K562 (cell line): ENCODE results near the gene SRCIN1. TPM values are rescaled to one million over a fixed set of nuclear protein-coding genes. Genes with fewer than 3 reads are reported as not detected.

Experiments used
- ATAC-seq: fragments of 200-7000 bp; cut with Tn5 transposase; 3 replicates; pipeline ENCODE4 v1.9.1; 2020; ENCODE audit warnings: moderate library complexity
- BruUV-seq: library from RNA; stranded (reverse); fragments of 400-500 nt; replicated peaks from 2 replicates; lab custom pipeline; 2021; lab: Mats Ljungman, UMichigan
- CTCF ChIA-PET: fragments of 300-600 bp; formaldehyde crosslinking; extraction: SDS; loops from one replicate; lab custom pipeline; 2021; ENCODE audit warnings: low intra/inter-chr PET ratio; lab: Yijun Ruan, JAX
- POLR2A ChIA-PET: fragments of 300-600, 350-650 bp; sonication (Branson Sonifier 250); formaldehyde crosslinking; extraction: SDS; loops from one replicate; lab custom pipeline; 2021; ENCODE audit warnings: antibody characterized with exemption, inconsistent platforms; lab: Yijun Ruan, JAX
- DNase-seq, 4 experiments: peaks; one replicate each; pipeline versions ENCODE4 v3.0.0 to v3.0.0-alpha.2; 2011 to 2018; ENCODE audit warnings: low spot score in 3 of 4, mixed read lengths in 3 of 4; ENCODE audit errors: extremely low read depth in 1 of 4
- FAIRE-seq: peaks from 2 replicates; lab custom pipeline; 2011; peaks lifted over from hg19 to GRCh38; lab: Jason Lieb, UNC
- H2AFZ ChIP-seq: 2 replicates; pipeline ENCODE4 v1.6.0; 2011; ENCODE audit warnings: low read depth, low read length, control low read depth, inconsistent platforms
- H3K27ac ChIP-seq: fragments of 200-600 bp; 3 replicates; pipeline ENCODE4 v1.8.0; 2011; ENCODE audit warnings: low read depth, mild to moderate bottlenecking, control low read depth, inconsistent platforms, low read length, moderate library complexity, mixed read lengths; ENCODE audit errors: extremely low read depth
- H3K27me3 ChIP-seq, 2 experiments: fragments of 300-600 bp in 1 of 2; 2 replicates in 1 of 2; 3 replicates in 1 of 2; pipeline versions ENCODE4 v1.6.0 to v1.8.0; 2011; ENCODE audit warnings: inconsistent platforms in 2 of 2, low read length in 2 of 2, mild to moderate bottlenecking in 1 of 2, mixed read lengths in 1 of 2, moderate library complexity in 1 of 2; ENCODE audit not compliant: control insufficient read depth in 2 of 2, insufficient read depth in 2 of 2
- H3K36me3 ChIP-seq: fragments of 300-600 bp; 3 replicates; pipeline ENCODE4 v1.8.0; 2011; ENCODE audit warnings: mild to moderate bottlenecking, low read length, inconsistent platforms; ENCODE audit not compliant: control insufficient read depth, insufficient read depth
- H3K4me1 ChIP-seq, 2 experiments: fragments of 200-600 bp in 1 of 2; replicated peaks in 1 of 2; 2 replicates in 1 of 2; 3 replicates in 1 of 2; pipeline versions ENCODE4 v1.5.1 to v1.8.0; 2011; ENCODE audit warnings: inconsistent platforms in 2 of 2, low read length in 2 of 2, mild to moderate bottlenecking in 1 of 2, mixed read lengths in 1 of 2, moderate library complexity in 1 of 2; ENCODE audit not compliant: control insufficient read depth in 2 of 2, insufficient read depth in 2 of 2
- H3K4me2 ChIP-seq: 2 replicates; pipeline ENCODE4 v1.6.1; 2011; ENCODE audit warnings: low read length, control low read depth, inconsistent platforms, mixed read lengths; ENCODE audit not compliant: insufficient read depth
- H3K4me3 ChIP-seq: fragments of 200-600 bp; sonication (generic), shearing (Covaris generic); 2 replicates; pipeline ENCODE4 v1.5.1; 2016; ENCODE audit warnings: control low read depth, inconsistent platforms
- H3K79me2 ChIP-seq: fragments of 200-600 bp; 3 replicates; pipeline ENCODE4 v1.8.0; 2011; ENCODE audit warnings: low read length, inconsistent platforms; ENCODE audit not compliant: control insufficient read depth, insufficient read depth
- H3K9ac ChIP-seq, 2 experiments: 2 replicates each; pipeline versions ENCODE4 v1.6.0 to v1.6.1; 2011; ENCODE audit warnings: low read depth in 2 of 2, low read length in 2 of 2, control low read depth in 1 of 2, inconsistent platforms in 1 of 2, mild to moderate bottlenecking in 1 of 2, mixed read lengths in 1 of 2; ENCODE audit not compliant: insufficient read depth in 1 of 2
- H3K9me1 ChIP-seq: one replicate; pipeline ENCODE4 v1.6.0; 2011; ENCODE audit warnings: inconsistent platforms, mild to moderate bottlenecking, low read length, moderate library complexity; ENCODE audit not compliant: control insufficient read depth, insufficient read depth
- H3K9me3 ChIP-seq: replicated peaks from 2 replicates; pipeline ENCODE4 v1.5.1; 2011; ENCODE audit warnings: low read depth, low read length, inconsistent platforms; ENCODE audit not compliant: control insufficient read depth, insufficient read depth
- H4K20me1 ChIP-seq: replicated peaks from 2 replicates; pipeline ENCODE4 v1.6.1; 2011; ENCODE audit warnings: low read length, inconsistent platforms, mixed read lengths; ENCODE audit not compliant: control insufficient read depth, insufficient read depth
- GABPB1 ChIP-seq: sonication (generic); formaldehyde crosslinking; IDR thresholded peaks from 2 replicates; pipeline ENCODE4 v1.8.0; 2022; ENCODE audit warnings: mild to moderate bottlenecking, missing genetic modification reagents
- HMG20B ChIP-seq: fragments of 250-450 bp; sonication (Bioruptor Pico); IDR thresholded peaks from 2 replicates; pipeline ENCODE4 v1.5.0; 2021; ENCODE audit warnings: mild to moderate bottlenecking
- JUND ChIP-seq, 2 experiments: IDR thresholded peaks; 2 replicates in 1 of 2; 3 replicates in 1 of 2; pipeline ENCODE4 v1.6.1; 2011; ENCODE audit warnings: borderline replicate concordance in 2 of 2, low read depth in 2 of 2, low read length in 2 of 2, improper control_type of control experiment in 1 of 2, missing biosample characterization in 1 of 2, missing genetic modification characterization in 1 of 2, missing genetic modification reagents in 1 of 2
- KAT2B ChIP-seq: IDR thresholded peaks from one replicate; pipeline ENCODE4 v1.6.1; 2012; ENCODE audit warnings: low read depth, mild to moderate bottlenecking, control low read depth, inconsistent platforms, low read length, moderate library complexity
- POLR2H ChIP-seq: IDR thresholded peaks from 2 replicates; pipeline ENCODE4 v1.6.1; 2016; ENCODE audit warnings: missing genetic modification characterization, low read depth, mild to moderate bottlenecking, control low read depth, missing compliant biosample characterization, moderate library complexity
- SAFB2 ChIP-seq: fragments of 200-400 bp; formaldehyde crosslinking; IDR thresholded peaks from 2 replicates; pipeline ENCODE4 v1.6.1; 2018; ENCODE audit warnings: borderline replicate concordance, low read length, low read depth, moderate library complexity; ENCODE audit not compliant: severe bottlenecking
- ZBTB26 ChIP-seq: fragments of 450-650 bp; formaldehyde crosslinking; IDR thresholded peaks from 2 replicates; pipeline ENCODE4 v1.4.0; 2022; ENCODE audit warnings: missing genetic modification characterization
- ZBTB8A ChIP-seq: fragments of 450-650 bp; IDR thresholded peaks from 2 replicates; pipeline ENCODE4 v1.6.1; 2018; ENCODE audit warnings: mild to moderate bottlenecking, moderate library complexity; ENCODE audit not compliant: partially characterized antibody
- ZFP1 ChIP-seq: fragments of 450-650 bp; formaldehyde crosslinking; IDR thresholded peaks from 2 replicates; pipeline ENCODE4 v1.4.0; 2020; ENCODE audit warnings: mild to moderate bottlenecking, mixed read lengths
- ZNF277 ChIP-seq: fragments of 250-450 bp; sonication (Bioruptor Pico); IDR thresholded peaks from 2 replicates; pipeline ENCODE4 v1.8.0; 2022; ENCODE audit warnings: inconsistent platforms, mild to moderate bottlenecking, moderate library complexity, borderline replicate concordance
- ZNF280B ChIP-seq: fragments of 250-450 bp; sonication (Bioruptor Pico); IDR thresholded peaks from 2 replicates; pipeline ENCODE4 v1.5.1; 2021; ENCODE audit warnings: mild to moderate bottlenecking
- ZNF395 ChIP-seq: fragments of 200-800 bp; sonication (Bioruptor generic); IDR thresholded peaks from 2 replicates; pipeline ENCODE4 v1.6.1; 2017; ENCODE audit warnings: missing genetic modification characterization, missing compliant biosample characterization
- ZNF583 ChIP-seq: fragments of 250-450 bp; sonication (Bioruptor Pico); IDR thresholded peaks from 2 replicates; pipeline ENCODE4 v1.4.0; 2020
- ZNF717 ChIP-seq: fragments of 250-450 bp; sonication (Bioruptor Pico); IDR thresholded peaks from 2 replicates; pipeline ENCODE4 v1.5.0; 2021
- ZNF79 ChIP-seq: fragments of 250-450 bp; sonication (Bioruptor Pico); IDR thresholded peaks from 2 replicates; pipeline ENCODE4 v1.4.0; 2020; ENCODE audit warnings: low read depth, mild to moderate bottlenecking, moderate library complexity
- WGBS: fragments of 100-300 bp; shearing (Covaris generic); methylation state at CpG from one replicate; pipeline ENCODE4 v1.1.6; 2016; ENCODE audit warnings: low coverage, mixed read lengths; ENCODE audit not compliant: insufficient coverage; ENCODE audit errors: missing lambda C conversion rate; 5-methylcytosine and 5-hydroxymethylcytosine counted together
- in situ Hi-C: fragments of 300-500 bp; cut with MboI; formaldehyde crosslinking; loops from 4 replicates; pipeline ENCODE4 v1.15.0; 2018; ENCODE audit warnings: inconsistent platforms, mixed read lengths
- intact Hi-C: fragments of 100-400 bp; cut with micrococcal nuclease; formaldehyde crosslinking; loops from 2 replicates; pipeline ENCODE4 v1.14.2; 2022
- polyA plus RNA-seq, 8 experiments: library from polyadenylated mRNA; depleted of rRNA in 4 of 8; stranded (reverse) in 5 of 8; unstranded in 3 of 8; fragments of >200 nt; fragmentation: Nextera tagmentation in 2 of 8; fragmentation: Illumina TruSeq in 1 of 8; extraction: Ambion mirVana in 2 of 8; extraction: Trizol in 1 of 8; gene quantifications; 2 replicates each; pipeline versions ENCODE4 v1.2.1 to v1.2.3, GENCODE V29; 2011 to 2014; ENCODE audit warnings: inconsistent platforms in 1 of 8, missing spikeins in 1 of 8
- total RNA-seq, 7 experiments: library from RNA; depleted of rRNA in 6 of 7; stranded (reverse); fragments of >200 nt in 6 of 7; fragmentation: Illumina TruSeq in 2 of 7; extraction: Trizol in 2 of 7; gene quantifications; 2 replicates each; pipeline versions ENCODE4 v1.2.1 to v1.2.3, GENCODE V29; 2011 to 2021; ENCODE audit warnings: low replicate concordance in 1 of 7
- TF ChIP-seq, protein P1 (sequence below): sonication (generic); formaldehyde crosslinking; IDR thresholded peaks from 2 replicates; pipeline ENCODE4 v1.9.0; 2022; ENCODE audit warnings: mild to moderate bottlenecking, missing genetic modification reagents

The SRCIN1 gene
- total and polyA plus RNA-seq, 9 of the 15 experiments (the other 6 are each of a cell fraction or from before 2014, with no cell fraction given) = 0.09 to 0.33 (median 0.13) TPM; not detected in 6

GRCh38 chr17:38600416-38600815, 5.3 kb downstream of the SRCIN1 start:
- Histone ChIP-seq H3K9me3 (no peaks in the 10 kb centered on the region), H3K4me1 (peaks cover 22 to 46% of the 10 kb centered on the region in 2 experiments), H3K4me3 (no peak overlapping the region), H3K79me2 (no peaks in the 10 kb centered on the region), H4K20me1 (peaks cover 10% of the 10 kb centered on the region; the same call in 1 of the 2 replicates), H2AFZ (no peak overlapping the region), H3K9me1 (peaks cover 4% of the 10 kb centered on the region), H3K27ac (no peak overlapping the region), H3K36me3 (no peaks in the 10 kb centered on the region), H3K9ac (peak overlapping the region in 1 of 2 experiments; percentile 72; a peak in 2 of 4 replicates), H3K27me3 (peaks cover 1 to 19% of the 10 kb centered on the region in 2 experiments; a peak in 2 of 5 replicates), H3K4me2 (no peak overlapping the region)
- in situ Hi-C loops (no loop called here), intact Hi-C loops (loop anchor here (5.0 kb wide), 1 partner anchor 43 kb away; no protein-coding TSS in a partner anchor)
- CTCF ChIA-PET = no interaction called here
- no TSS peak for BruUV-seq
- DNase-seq (no peak), FAIRE-seq (no peak), ATAC-seq (no peak)
- POLR2A ChIA-PET = no interaction called here
- 68% methylated on average over 4 of the region's 4 CpGs for WGBS
- TF ChIP-seq SAFB2 (no peak), ZFP1 (CRISPR knock-in tag) (no peak), ZBTB8A (no peak), ZNF395 (CRISPR knock-in tag) (no peak), ZBTB26 (CRISPR knock-in tag) (no peak), ZNF717 (no peak), ZNF79 (CRISPR knock-in tag) (no peak), HMG20B (CRISPR knock-in tag) (no peak), KAT2B (no peak), ZNF583 (CRISPR knock-in tag) (no peak), ZNF280B (CRISPR knock-in tag) (no peak), JUND (IDR thresholded peaks at IDR 0.05; ENCODE audit: borderline replicate concordance, low read depth, low read length) (no peak), JUND (tag; IDR thresholded peaks at IDR 0.05; ENCODE audit: borderline replicate concordance, low read depth, low read length) (no peak), ZNF277 (no peak), POLR2H (no peak), GABPB1 (CRISPR knock-in tag) (no peak)
- TF ChIP-seq, protein P1, sequence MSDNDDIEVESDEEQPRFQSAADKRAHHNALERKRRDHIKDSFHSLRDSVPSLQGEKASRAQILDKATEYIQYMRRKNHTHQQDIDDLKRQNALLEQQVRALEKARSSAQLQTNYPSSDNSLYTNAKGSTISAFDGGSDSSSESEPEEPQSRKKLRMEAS (CRISPR knock-in tag) = no peak
